ENCODE results near the gene GRIK3. TPM values are rescaled to one million over a fixed set of nuclear protein-coding genes. Genes with fewer than 3 reads are reported as not detected.

GRIK3 gene
- total and polyA plus RNA-seq, 5 donors: 0.95 to 1.8 (median 1.6) TPM

DNA sequence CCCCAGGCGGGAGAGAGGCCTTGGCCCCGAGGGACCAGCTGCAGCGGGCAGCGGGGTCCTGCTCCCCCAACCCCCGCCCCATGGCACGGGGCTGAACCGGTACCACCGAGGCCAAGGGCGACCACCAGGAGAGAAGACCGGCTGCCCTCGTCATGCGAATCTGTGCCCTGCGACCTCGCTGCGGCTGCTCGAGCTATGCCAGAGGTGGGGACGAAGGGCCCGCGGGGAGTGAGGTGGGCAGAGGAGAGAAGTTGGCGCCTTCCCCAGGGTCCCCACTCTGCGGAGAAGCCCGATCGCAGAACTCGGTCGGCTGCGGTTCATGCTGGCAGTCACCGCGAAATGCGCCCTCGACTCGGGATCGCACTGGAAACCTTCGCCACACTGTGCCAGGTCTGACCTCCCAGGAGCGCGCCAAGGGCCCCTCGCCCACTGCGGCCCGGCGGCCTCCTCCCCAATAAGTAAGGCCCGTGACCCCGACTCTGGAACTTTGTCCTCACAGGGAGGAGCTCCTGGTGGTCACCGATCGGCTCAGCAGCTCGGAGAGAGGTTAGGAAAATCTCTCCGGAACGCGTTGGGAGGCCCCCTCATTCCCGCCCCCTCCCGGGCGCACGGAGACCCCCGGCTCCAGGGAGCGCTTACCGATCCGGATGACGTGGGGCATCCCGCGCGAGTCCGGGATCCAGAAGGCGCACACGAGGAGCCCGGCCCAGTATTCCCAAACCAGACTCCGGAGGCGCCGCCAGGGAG, 787 bp downstream of the GRIK3 start:
- H3K27ac ChIP-seq (ENCODE audit: low read length): no peak overlapping the region
- H3K4me1 ChIP-seq (ENCODE audit: control insufficient read depth, insufficient read depth, low read length): no peaks in the 10 kb centered on the region
- intact Hi-C loops (cut with DNase I): no loop called here
- H3K9me3 ChIP-seq (ENCODE audit: control insufficient read depth, low read length): no peaks in the 10 kb centered on the region
- ATAC-seq (no peak), DNase-seq (no peak)
- WGBS: 2% methylated on average over 66 of the region's 66 CpGs
- H3K4me3 ChIP-seq (ENCODE audit: low read length): peak overlapping the region; percentile 14
- no peaks in the 10 kb centered on the region for H3K27me3 ChIP-seq (ENCODE audit: control insufficient read depth, insufficient read depth)

DNA sequence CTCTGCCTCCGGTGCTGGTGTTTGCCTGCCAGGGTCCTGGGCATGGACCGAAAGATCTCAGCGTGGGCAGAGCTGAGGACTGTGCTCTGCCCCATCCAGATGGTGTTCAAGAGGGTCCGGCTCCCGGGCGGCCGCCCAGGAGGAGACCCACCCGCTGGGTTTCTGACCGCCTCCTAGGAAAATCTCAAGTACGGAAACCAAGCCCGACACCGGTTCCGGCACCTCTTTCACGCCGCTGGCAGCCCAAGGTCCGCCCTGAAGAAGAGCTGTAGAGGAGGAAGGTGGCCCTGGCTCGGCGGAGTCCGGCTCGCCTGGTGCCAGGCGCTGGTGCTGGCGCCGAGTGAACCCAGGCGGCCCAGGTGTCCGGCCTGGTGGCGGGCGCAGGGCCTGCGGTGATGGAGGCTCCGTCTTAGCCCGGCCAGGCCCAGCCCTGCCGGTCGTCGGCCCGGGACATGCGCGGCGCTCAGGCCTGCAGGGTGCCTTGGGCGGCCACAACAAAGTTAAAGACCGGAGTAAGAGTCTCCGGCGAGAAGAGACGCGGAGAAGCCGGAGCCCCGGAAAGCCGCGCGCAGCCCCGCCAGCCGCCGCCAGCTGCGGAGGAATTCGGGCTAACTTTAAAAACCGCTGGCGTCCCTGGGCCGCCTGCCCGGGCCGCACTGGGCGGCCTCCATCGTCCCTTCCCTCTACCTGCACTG, 1.5 kb downstream of the GRIK3 start:
- WGBS: 1% methylated on average over 60 of the region's 60 CpGs
- H3K27ac ChIP-seq (ENCODE audit: low read length): no peak overlapping the region
- H3K9me3 ChIP-seq (ENCODE audit: control insufficient read depth, low read length): no peaks in the 10 kb centered on the region
- DNase-seq (no peak), ATAC-seq (no peak)
- no peaks in the 10 kb centered on the region for H3K27me3 ChIP-seq (ENCODE audit: control insufficient read depth, insufficient read depth)
- H3K4me3 ChIP-seq (ENCODE audit: low read length): no peak overlapping the region
- no peaks in the 10 kb centered on the region for H3K4me1 ChIP-seq (ENCODE audit: control insufficient read depth, insufficient read depth, low read length)
- intact Hi-C loops (cut with DNase I): no loop called here

DNA sequence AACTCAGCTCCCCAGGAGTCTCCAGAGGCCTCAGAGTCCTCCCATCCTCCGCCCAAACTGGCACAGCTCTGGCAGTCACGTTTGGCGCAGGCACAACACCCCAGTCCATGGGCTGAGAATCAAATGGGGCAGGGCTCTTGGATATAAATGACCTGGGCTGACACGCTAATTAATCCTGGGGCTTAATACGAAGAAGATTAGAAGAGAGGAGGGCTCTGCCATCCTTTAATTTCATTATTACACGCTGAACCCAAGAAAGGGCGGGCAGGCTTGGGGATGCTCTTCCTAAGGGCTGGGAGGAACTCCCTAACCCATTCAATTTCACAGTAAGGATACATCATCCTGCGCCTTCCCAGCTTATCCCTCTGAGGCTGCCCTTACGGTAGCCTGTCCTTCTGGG, 2.4 kb downstream of the GRIK3 start:
- DNase-seq (no peak), ATAC-seq (no peak)
- intact Hi-C loops (cut with DNase I): no loop called here
- no peak overlapping the region for H3K27ac ChIP-seq (ENCODE audit: low read length)
- no peaks in the 10 kb centered on the region for H3K9me3 ChIP-seq (ENCODE audit: control insufficient read depth, low read length)
- H3K4me1 ChIP-seq (ENCODE audit: control insufficient read depth, insufficient read depth, low read length): no peaks in the 10 kb centered on the region
- no peaks in the 10 kb centered on the region for H3K27me3 ChIP-seq (ENCODE audit: control insufficient read depth, insufficient read depth)
- H3K4me3 ChIP-seq (ENCODE audit: low read length): no peak overlapping the region
- 21% methylated on average over 9 of the region's 9 CpGs for WGBS

DNA sequence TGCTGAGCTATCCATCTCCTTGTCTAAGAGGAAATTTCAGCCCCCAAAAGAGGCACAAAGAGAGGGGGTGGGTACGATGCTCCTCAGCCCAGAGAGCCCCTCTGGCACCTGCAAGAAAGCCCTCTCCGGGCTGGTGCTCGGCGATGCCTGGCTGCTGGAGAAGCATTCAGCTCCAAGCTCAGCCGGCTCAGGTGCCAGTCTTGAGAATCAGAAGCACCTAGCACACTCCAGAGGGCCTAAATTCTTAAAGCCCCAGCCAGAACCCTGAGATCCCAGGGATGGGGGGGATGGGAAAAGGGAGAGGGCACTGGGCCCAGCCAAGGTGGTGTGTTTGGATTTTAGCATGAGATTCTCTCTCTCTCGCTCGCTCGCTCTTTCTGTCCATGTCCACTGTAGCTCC, 2.9 kb downstream of the GRIK3 start:
- Histone ChIP-seq H3K9me3 (ENCODE audit: control insufficient read depth, low read length) (no peaks in the 10 kb centered on the region), H3K4me1 (ENCODE audit: control insufficient read depth, insufficient read depth, low read length) (no peaks in the 10 kb centered on the region), H3K27ac (ENCODE audit: low read length) (no peak overlapping the region), H3K4me3 (ENCODE audit: low read length) (no peak overlapping the region), H3K27me3 (ENCODE audit: control insufficient read depth, insufficient read depth) (no peaks in the 10 kb centered on the region)
- WGBS: 48% methylated on average over 8 of the region's 8 CpGs
- ATAC-seq: no peak
- intact Hi-C loops (cut with DNase I): no loop called here
- DNase-seq: no peak

DNA sequence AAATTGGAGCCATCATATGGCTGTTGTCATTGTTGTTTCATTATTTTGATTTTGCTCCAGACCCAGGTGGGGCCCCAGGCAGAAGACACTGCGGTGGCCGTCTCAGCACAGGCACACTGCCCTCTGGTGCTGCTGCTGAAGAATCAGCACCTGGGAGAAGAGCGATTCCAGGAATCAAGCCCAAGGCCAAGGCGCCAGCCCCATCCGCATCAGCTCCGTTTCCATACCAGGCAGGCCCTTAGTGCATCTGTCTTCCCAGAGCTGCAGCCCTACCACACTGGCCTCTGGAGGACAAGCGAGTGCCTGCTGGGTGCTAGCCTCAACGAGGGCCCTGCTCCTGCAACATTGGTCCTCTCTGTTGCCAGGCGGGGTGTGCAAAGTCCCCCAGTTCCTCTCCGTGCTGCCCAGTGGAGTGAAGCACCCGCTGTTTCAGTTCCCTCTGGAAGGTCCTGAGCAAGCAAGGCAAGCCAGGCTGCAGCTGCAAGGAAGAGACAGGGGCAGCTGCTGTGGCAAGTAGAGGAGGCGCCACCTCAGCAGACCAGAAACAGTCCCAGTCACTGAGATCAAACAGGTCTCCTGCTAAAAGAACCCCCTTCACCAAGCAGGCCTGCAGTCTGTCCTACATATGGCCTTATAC, 5.2 kb downstream of the GRIK3 start:
- H3K27me3 ChIP-seq (ENCODE audit: control insufficient read depth, insufficient read depth): no peaks in the 10 kb centered on the region
- no peak for ATAC-seq
- WGBS: 35% methylated on average over 12 of the region's 12 CpGs

DNA sequence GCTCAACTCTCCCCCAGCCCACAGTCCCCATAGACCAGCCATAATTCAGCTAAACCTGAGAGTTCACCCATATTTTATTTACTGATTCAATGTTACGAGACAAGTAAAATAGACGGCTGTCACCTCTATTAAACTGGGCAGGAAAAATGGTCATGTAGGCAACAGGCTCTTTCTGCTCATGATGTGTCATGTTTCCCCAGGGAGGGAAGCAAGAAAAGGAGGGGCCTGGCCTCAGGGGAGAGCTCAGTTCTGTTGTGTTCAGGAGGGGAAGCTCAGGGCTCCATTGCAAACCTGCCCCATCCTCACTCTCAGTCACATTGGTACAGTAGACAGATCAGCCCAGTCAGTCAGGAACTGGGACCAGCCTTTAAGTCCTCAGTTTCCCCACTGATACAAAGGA, 12.8 kb downstream of the GRIK3 start:
- Histone ChIP-seq H3K27ac (ENCODE audit: low read length) (no peak overlapping the region), H3K9me3 (ENCODE audit: control insufficient read depth, low read length) (no peaks in the 10 kb centered on the region), H3K4me3 (ENCODE audit: low read length) (no peak overlapping the region), H3K27me3 (ENCODE audit: control insufficient read depth, insufficient read depth) (no peaks in the 10 kb centered on the region), H3K4me1 (ENCODE audit: control insufficient read depth, insufficient read depth, low read length) (no peaks in the 10 kb centered on the region)
- DNase-seq: no peak
- ATAC-seq: no peak
- intact Hi-C loops (cut with DNase I): no loop called here
- 92% methylated on average over 2 of the region's 2 CpGs for WGBS

More for the DNA sequence above, 5.2 kb downstream of the GRIK3 start:
- Histone ChIP-seq H3K4me3 (ENCODE audit: low read length) (no peak overlapping the region), H3K4me1 (ENCODE audit: control insufficient read depth, insufficient read depth, low read length) (no peaks in the 10 kb centered on the region), H3K9me3 (ENCODE audit: control insufficient read depth, low read length) (no peaks in the 10 kb centered on the region), H3K27ac (ENCODE audit: low read length) (no peak overlapping the region)
- intact Hi-C loops (cut with DNase I): no loop called here
- DNase-seq: no peak

DNA sequence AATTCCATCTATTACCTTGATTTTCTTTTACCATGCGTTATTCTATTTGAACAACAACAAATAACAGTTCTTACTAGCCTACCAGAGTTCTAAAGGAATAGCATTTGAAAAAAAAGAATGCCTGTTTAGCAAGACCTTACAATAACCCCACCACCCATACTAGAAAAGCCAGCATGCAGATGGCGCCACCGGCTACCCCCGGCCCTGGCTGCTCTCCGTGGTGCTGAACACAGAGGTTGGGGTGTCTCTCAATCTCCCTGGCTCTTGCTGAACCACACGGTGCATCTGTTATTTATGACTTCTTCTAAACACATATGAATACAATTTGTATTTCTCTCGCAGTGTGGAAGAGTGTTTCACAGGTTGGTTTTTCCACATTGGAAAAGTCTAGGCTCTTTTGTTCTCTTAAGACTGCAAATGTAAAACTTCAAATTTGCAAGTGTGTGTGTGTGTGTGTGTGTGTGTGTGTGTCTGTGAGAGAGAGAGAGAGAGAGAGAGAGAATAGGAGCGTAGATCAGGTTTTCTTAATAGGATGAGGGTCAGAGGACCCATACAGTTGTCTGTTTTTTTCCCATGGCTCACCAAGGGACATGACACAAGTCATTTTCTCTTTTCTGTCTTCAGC, 13.6 kb downstream of the GRIK3 start:
- DNase-seq: no peak
- Histone ChIP-seq H3K27me3 (ENCODE audit: control insufficient read depth, insufficient read depth) (no peaks in the 10 kb centered on the region), H3K4me1 (ENCODE audit: control insufficient read depth, insufficient read depth, low read length) (no peaks in the 10 kb centered on the region), H3K27ac (ENCODE audit: low read length) (no peak overlapping the region), H3K9me3 (ENCODE audit: control insufficient read depth, low read length) (no peaks in the 10 kb centered on the region), H3K4me3 (ENCODE audit: low read length) (no peak overlapping the region)
- WGBS: 11% methylated on average over 8 of the region's 8 CpGs
- intact Hi-C loops (cut with DNase I): no loop called here
- no peak for ATAC-seq

DNA sequence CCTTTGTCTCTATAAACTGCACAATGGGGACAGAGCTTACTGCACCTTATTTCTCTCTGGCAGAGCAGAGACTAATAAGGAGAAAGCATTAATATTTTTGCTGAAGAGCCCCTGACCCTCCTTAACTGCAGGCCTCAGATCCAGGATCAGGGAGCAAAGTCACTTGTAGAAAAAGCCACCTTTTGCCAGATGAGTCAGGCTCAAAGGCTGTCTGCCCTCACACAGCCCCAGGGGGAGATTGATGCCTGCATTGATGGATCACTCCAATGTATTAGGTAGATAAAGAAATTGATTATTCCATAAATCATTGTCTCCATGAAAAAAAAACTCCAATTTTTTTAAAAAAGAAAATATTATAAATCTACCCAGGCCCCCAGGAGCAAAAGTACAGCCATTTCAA, 15.8 kb downstream of the GRIK3 start:
- ATAC-seq (no peak), DNase-seq (no peak)
- H3K4me3 ChIP-seq (ENCODE audit: low read length): no peak overlapping the region
- no peaks in the 10 kb centered on the region for H3K9me3 ChIP-seq (ENCODE audit: control insufficient read depth, low read length)
- intact Hi-C loops (cut with DNase I): no loop called here
- H3K27ac ChIP-seq (ENCODE audit: low read length): no peak overlapping the region
- H3K4me1 ChIP-seq (ENCODE audit: control insufficient read depth, insufficient read depth, low read length): no peaks in the 10 kb centered on the region
- no peaks in the 10 kb centered on the region for H3K27me3 ChIP-seq (ENCODE audit: control insufficient read depth, insufficient read depth)

DNA sequence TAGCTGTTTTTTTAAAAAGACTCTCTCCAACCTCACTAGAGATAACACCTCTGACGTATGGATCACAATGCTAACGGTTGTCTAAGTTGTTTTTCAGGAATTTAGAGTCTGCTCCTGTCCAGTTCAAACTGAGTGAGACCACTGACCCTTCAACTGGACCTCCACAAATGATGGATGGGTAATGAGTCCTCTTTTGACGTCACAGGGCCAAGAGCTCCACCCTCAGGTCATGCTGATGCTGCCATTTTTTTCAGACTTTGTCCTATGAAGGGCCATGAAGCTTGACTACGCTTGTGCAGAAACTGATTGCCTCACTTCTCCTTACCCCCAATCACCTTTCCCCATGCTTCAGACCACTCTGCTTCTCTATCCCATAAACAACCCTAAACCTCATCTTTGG, 16.6 kb downstream of the GRIK3 start:
- Histone ChIP-seq H3K27me3 (ENCODE audit: control insufficient read depth, insufficient read depth) (no peaks in the 10 kb centered on the region), H3K4me1 (ENCODE audit: control insufficient read depth, insufficient read depth, low read length) (no peaks in the 10 kb centered on the region), H3K9me3 (ENCODE audit: control insufficient read depth, low read length) (no peaks in the 10 kb centered on the region), H3K27ac (ENCODE audit: low read length) (no peak overlapping the region), H3K4me3 (ENCODE audit: low read length) (no peak overlapping the region)
- ATAC-seq (no peak), DNase-seq (no peak)
- intact Hi-C loops (cut with DNase I): no loop called here
- 46% methylated on average over 4 of the region's 4 CpGs for WGBS

DNA sequence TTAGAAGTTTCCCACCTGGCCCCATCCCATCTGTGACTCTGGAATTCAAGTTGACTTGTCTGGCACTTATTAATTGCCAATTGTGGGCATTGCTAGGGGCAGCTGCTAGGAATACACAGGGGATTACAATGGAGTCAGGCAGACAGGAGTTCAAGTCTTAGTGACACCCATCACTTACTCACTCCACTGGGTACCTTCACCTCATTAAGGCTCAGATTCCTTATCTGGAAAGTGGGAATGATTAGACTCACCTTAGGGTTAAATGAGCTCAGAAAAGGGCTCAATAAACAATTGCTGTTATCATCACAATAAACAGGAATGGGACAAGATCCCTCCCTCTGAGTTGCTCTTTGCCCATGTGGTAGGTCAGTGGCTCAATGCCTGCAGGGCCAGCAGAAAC, 18.2 kb downstream of the GRIK3 start:
- intact Hi-C loops (cut with DNase I): no loop called here
- no peak overlapping the region for H3K27ac ChIP-seq (ENCODE audit: low read length)
- no peaks in the 10 kb centered on the region for H3K27me3 ChIP-seq (ENCODE audit: control insufficient read depth, insufficient read depth)
- ATAC-seq (no peak), DNase-seq (no peak)
- no peak overlapping the region for H3K4me3 ChIP-seq (ENCODE audit: low read length)
- no peaks in the 10 kb centered on the region for H3K4me1 ChIP-seq (ENCODE audit: control insufficient read depth, insufficient read depth, low read length)
- H3K9me3 ChIP-seq (ENCODE audit: control insufficient read depth, low read length): no peaks in the 10 kb centered on the region

DNA sequence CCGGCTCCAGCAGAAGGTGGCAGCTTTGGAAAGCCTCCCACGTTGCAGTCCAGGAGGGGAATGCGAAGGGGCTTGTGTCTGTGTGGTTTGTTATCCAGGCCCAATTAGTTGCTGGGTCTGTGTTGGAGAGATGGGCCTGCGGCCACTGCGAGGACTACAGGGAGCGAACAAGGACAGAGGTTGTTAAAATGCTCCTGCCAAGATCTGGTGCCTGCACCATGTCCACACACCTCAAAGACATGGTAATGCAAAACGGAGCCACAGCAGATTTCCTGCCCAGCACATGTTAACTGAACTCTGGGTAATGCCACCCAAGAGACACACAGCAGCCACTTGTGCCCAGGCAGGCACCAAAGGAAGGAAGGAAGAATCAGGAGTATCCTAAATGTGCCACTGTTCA, 18.6 kb downstream of the GRIK3 start:
- 71% methylated on average over 7 of the region's 7 CpGs for WGBS
- ATAC-seq: no peak

More for the DNA sequence above, 18.6 kb downstream of the GRIK3 start:
- Histone ChIP-seq H3K4me3 (ENCODE audit: low read length) (no peak overlapping the region), H3K4me1 (ENCODE audit: control insufficient read depth, insufficient read depth, low read length) (no peaks in the 10 kb centered on the region), H3K9me3 (ENCODE audit: control insufficient read depth, low read length) (no peaks in the 10 kb centered on the region), H3K27ac (ENCODE audit: low read length) (no peak overlapping the region), H3K27me3 (ENCODE audit: control insufficient read depth, insufficient read depth) (no peaks in the 10 kb centered on the region)
- intact Hi-C loops (cut with DNase I): no loop called here
- no peak for DNase-seq
